KOPT-K1 (cell line): Measurements from ENCODE around the gene FRMPD4.

Experiments used
- H3K27ac ChIP-seq: fragments of 200-600 bp; sonication (generic); 2 replicates; pipeline ENCODE4 v1.5.1; 2016; ENCODE audit warnings: antibody characterized with exemption, mild to moderate bottlenecking, low read depth, low read length; ENCODE audit not compliant: poor library complexity, severe bottlenecking
- H3K36me3 ChIP-seq: fragments of 200-600 bp; sonication (generic); 2 replicates; pipeline ENCODE4 v1.5.1; 2017; ENCODE audit warnings: antibody characterized with exemption, mild to moderate bottlenecking, low read length, moderate library complexity; ENCODE audit not compliant: insufficient read depth
- H3K9me3 ChIP-seq: fragments of 200-600 bp; sonication (generic); 2 replicates; pipeline ENCODE4 v1.5.1; 2017; ENCODE audit warnings: antibody characterized with exemption, low read length, mild to moderate bottlenecking; ENCODE audit not compliant: insufficient read depth, poor library complexity, severe bottlenecking

Gene FRMPD4

GRCh38 chrX:12581546-12581945, 443.3 kb downstream of the FRMPD4 start:
- H3K9me3 ChIP-seq = no peaks in the 10 kb centered on the region
- no peaks in the 10 kb centered on the region for H3K36me3 ChIP-seq
- H3K27ac ChIP-seq = no peak overlapping the region

GRCh38 chrX:12582649-12583048, 444.4 kb downstream of the FRMPD4 start:
- Histone ChIP-seq H3K27ac (no peak overlapping the region), H3K9me3 (no peaks in the 10 kb centered on the region), H3K36me3 (no peaks in the 10 kb centered on the region)

GRCh38 chrX:12583543-12583942, 445.3 kb downstream of the FRMPD4 start:
- Histone ChIP-seq H3K36me3 (no peaks in the 10 kb centered on the region), H3K9me3 (no peaks in the 10 kb centered on the region)

GRCh38 chrX:12595720-12596119, 457.4 kb downstream of the FRMPD4 start:
- no peak overlapping the region for H3K27ac ChIP-seq
- H3K9me3 ChIP-seq = no peaks in the 10 kb centered on the region
- H3K36me3 ChIP-seq = no peaks in the 10 kb centered on the region

More at GRCh38 chrX:12583543-12583942, 445.3 kb downstream of the FRMPD4 start:
- H3K27ac ChIP-seq = no peak overlapping the region

DNA sequence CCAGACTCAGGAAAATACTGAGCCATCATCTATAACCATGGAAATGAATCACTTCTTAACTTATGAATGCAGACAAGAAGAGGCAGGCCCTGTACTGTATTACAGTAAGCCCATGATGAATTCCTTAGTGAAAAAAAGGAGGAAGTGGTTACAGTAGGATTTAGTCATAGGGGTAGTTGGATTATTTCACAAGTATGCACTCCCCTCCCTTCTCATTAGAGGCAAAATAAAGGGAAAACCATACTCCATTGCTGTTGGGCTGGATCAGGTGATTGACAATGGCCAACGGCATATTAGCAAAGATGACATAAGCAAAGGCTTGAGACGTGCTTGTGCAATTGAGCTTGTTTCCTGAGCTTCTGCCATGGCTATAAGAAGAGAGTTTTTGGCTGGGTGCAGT, 471.8 kb downstream of the FRMPD4 start:
- no peaks in the 10 kb centered on the region for H3K36me3 ChIP-seq
- H3K9me3 ChIP-seq = no peaks in the 10 kb centered on the region
- no peak overlapping the region for H3K27ac ChIP-seq

GRCh38 chrX:12611471-12611870, 473.2 kb downstream of the FRMPD4 start:
- no peaks in the 10 kb centered on the region for H3K9me3 ChIP-seq
- H3K27ac ChIP-seq = no peak overlapping the region
- H3K36me3 ChIP-seq = no peaks in the 10 kb centered on the region

DNA sequence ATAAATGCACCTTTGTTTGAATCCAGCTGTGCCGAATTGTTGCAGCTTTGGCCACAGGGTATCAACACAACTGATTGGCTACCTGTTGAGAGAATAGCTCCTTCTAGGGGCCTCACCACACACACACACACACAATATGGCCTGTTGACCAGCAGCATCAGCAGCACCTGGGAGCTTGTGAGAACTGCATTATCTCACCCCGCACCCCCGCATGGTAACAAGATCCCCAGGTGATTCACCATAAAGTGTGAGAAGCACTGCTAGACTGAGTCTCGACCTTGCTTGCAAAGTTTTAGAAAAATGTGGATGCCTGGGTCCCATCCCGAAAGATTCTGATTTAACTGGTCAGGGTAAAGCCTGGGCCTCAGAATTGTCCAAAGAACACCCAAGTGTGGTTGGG, 476.0 kb downstream of the FRMPD4 start:
- no peak overlapping the region for H3K27ac ChIP-seq
- no peaks in the 10 kb centered on the region for H3K9me3 ChIP-seq
- H3K36me3 ChIP-seq = no peaks in the 10 kb centered on the region

GRCh38 chrX:12615061-12615460, 476.8 kb downstream of the FRMPD4 start:
- Histone ChIP-seq H3K9me3 (no peaks in the 10 kb centered on the region), H3K27ac (no peak overlapping the region), H3K36me3 (no peaks in the 10 kb centered on the region)

GRCh38 chrX:12617241-12617640, 479.0 kb downstream of the FRMPD4 start:
- no peak overlapping the region for H3K27ac ChIP-seq
- no peaks in the 10 kb centered on the region for H3K9me3 ChIP-seq
- H3K36me3 ChIP-seq = no peaks in the 10 kb centered on the region

- Histone ChIP-seq H3K36me3 (no peaks in the 10 kb centered on the region), H3K27ac (no peak overlapping the region), H3K9me3 (no peaks in the 10 kb centered on the region)
These were observed 509.0 kb downstream of the FRMPD4 start for GRCh38 chrX:12647230-12647629.

DNA sequence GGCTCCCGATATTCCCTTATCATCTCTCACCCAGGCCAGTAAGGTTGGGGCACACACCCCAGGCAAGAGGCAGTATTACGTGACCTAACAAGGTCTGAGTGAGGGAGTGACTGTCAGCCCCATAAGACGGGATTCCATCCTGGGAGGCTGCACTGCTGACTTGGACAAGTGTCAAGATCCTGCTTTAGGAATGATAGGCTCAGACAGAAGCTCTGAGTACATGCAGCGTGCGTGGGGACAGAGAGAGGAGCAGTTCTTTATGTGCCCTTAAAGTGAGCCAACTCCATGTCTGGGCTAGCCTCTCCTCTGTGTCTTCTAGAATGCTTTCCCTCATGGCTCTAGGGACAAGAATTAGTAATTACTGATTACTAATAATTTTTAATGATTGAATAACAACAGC, 510.7 kb downstream of the FRMPD4 start:
- Histone ChIP-seq H3K9me3 (no peaks in the 10 kb centered on the region), H3K36me3 (no peaks in the 10 kb centered on the region)

DNA sequence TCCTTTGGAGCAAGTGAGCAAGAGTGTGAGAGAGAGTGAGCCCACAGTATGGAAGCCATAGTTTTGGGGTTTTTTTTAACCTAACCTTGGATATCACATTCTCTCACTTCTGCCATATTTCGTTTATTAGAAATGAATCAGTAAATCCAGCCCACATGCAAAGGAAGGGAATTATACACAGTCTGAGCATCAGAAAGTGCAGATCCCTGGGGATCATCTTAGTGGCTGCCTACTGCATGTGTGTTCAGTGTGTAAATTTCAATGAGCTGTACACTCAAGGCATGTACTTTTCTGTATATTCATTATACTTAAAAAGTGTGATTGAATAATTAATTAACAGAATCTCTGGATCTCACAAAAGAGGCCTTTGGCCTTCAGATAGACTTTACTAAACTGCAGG, 519.2 kb downstream of the FRMPD4 start:
- H3K27ac ChIP-seq = no peak overlapping the region
- no peaks in the 10 kb centered on the region for H3K9me3 ChIP-seq
- no peaks in the 10 kb centered on the region for H3K36me3 ChIP-seq

More for the DNA sequence above, 510.7 kb downstream of the FRMPD4 start:
- H3K27ac ChIP-seq = no peak overlapping the region

GRCh38 chrX:12657881-12658280, 519.6 kb downstream of the FRMPD4 start:
- H3K9me3 ChIP-seq = no peaks in the 10 kb centered on the region
- no peaks in the 10 kb centered on the region for H3K36me3 ChIP-seq
- H3K27ac ChIP-seq = no peak overlapping the region

DNA sequence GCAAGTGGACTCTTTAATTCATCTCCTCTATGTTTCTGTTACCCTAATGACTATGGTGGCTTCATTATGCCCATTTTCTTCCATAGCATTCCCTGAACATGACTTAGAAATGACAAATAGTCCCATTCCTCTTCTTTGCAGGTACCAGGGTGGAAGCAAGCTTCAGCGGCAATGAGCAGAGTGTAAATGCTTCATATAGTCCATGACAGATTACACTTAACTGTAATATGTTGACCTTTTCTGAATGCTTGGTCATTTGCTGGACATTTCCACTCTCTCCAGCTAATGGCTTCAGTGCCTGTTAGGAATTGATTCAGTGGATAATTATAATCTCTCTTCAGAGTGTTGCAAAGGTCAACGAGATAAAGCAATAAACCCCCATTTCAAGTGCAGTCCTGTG, 523.2 kb downstream of the FRMPD4 start:
- Histone ChIP-seq H3K36me3 (no peaks in the 10 kb centered on the region), H3K27ac (no peak overlapping the region), H3K9me3 (no peaks in the 10 kb centered on the region)

DNA sequence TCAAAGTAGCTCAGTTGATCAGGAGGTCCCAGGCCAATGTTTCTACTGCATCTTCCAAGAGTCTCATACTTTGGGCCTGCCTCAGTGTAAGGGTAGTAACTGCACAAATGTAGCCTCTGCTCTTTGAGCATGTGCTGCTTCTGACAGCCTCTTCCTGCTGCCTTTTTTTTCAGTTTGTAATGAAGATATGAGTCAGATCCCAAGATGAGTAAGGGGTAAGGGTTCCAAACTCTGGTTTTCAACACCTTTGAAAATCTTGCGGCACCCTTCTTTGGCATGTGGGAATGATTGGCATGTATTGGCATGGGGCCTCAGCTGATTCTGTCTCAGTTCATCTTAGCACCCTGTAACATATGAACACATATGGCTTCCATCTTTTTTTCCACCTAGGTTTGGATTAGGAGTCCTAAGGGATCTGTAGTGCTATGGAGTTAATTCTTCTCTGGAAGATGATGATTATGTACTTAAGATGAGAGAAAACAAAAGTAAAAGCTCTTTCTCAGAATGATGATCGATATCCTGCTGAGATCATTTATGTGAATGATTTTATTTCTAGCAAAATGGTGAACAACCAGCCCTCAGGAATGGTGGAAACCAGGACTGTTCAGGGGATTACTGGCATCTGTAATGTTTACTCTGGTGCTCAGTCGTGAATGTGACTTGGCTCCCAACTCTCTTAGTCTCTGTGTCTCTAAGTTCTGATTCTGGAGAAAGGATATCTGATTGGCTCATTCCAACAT, 534.3 kb downstream of the FRMPD4 start:
- Histone ChIP-seq H3K27ac (no peak overlapping the region), H3K9me3 (no peaks in the 10 kb centered on the region), H3K36me3 (no peaks in the 10 kb centered on the region)

- H3K9me3 ChIP-seq = no peaks in the 10 kb centered on the region
- H3K36me3 ChIP-seq = no peaks in the 10 kb centered on the region
These were observed 535.2 kb downstream of the FRMPD4 start for GRCh38 chrX:12673487-12673886.

More at GRCh38 chrX:12673487-12673886, 535.2 kb downstream of the FRMPD4 start:
- no peak overlapping the region for H3K27ac ChIP-seq
